HepG2 (cell line): ENCODE results near the gene ARL2. TPM values are rescaled to one million over a fixed set of nuclear protein-coding genes. Genes with fewer than 3 reads are reported as not detected.
A peak's percentile ranks its signal among the peaks of the same experiment; 100 is the strongest.

Experiments used
- ATF1 ChIP-seq: IDR thresholded peaks from 2 replicates; pipeline ENCODE4 v1.6.1; 2016; ENCODE audit warnings: mild to moderate bottlenecking, control low read depth
- RXRA ChIP-seq: sonication (generic); formaldehyde crosslinking; IDR thresholded peaks from 2 replicates; pipeline ENCODE4 v1.5.1; 2020; ENCODE audit warnings: missing genetic modification reagents
- SALL1 ChIP-seq: sonication (generic); formaldehyde crosslinking; IDR thresholded peaks from 2 replicates; pipeline ENCODE4 v1.8.0; 2022; ENCODE audit warnings: mild to moderate bottlenecking, missing genetic modification reagents
- ZIK1 ChIP-seq: sonication (generic); formaldehyde crosslinking; IDR thresholded peaks from 2 replicates; pipeline ENCODE4 v1.5.0; 2020; ENCODE audit warnings: mild to moderate bottlenecking, low read depth, missing genetic modification reagents, borderline replicate concordance
- ZNF274 ChIP-seq: sonication (generic); formaldehyde crosslinking; IDR thresholded peaks from 2 replicates; pipeline ENCODE4 v1.5.1; 2020; ENCODE audit warnings: mild to moderate bottlenecking, missing genetic modification reagents
- ZNF550 ChIP-seq: sonication (generic); formaldehyde crosslinking; IDR thresholded peaks from 2 replicates; pipeline ENCODE4 v1.4.0; 2020; ENCODE audit warnings: mild to moderate bottlenecking, missing genetic modification reagents, borderline replicate concordance
- polyA plus RNA-seq, 8 experiments: library from polyadenylated mRNA; depleted of rRNA in 3 of 8; stranded (reverse) in 7 of 8; unstranded in 1 of 8; fragments of >200 nt; fragmentation: Illumina TruSeq in 4 of 8; extraction: Trizol in 4 of 8; gene quantifications; 2 replicates each; pipeline versions ENCODE4 v1.2.1 to v1.2.3, GENCODE V29; 2011 to 2016; ENCODE audit warnings: low read depth in 4 of 8, missing spikeins in 1 of 8, mixed read lengths in 1 of 8; ENCODE audit not compliant: insufficient read depth in 1 of 8
- total RNA-seq, 5 experiments: library from RNA; depleted of rRNA; stranded (reverse); fragments of >200 nt; fragmentation: Illumina TruSeq; extraction: Trizol; gene quantifications; 2 replicates each; pipeline ENCODE4 v1.2.3, GENCODE V29; 2016; ENCODE audit warnings: low read depth in 1 of 5
- TF ChIP-seq, protein P1 (sequence below): sonication (generic); formaldehyde crosslinking; IDR thresholded peaks from 2 replicates; pipeline ENCODE4 v1.5.0; 2020; ENCODE audit warnings: mild to moderate bottlenecking, missing genetic modification reagents, borderline replicate concordance
- TF ChIP-seq, protein P2 (sequence below): sonication (generic); formaldehyde crosslinking; IDR thresholded peaks from 2 replicates; pipeline ENCODE4 v1.4.0; 2020; ENCODE audit warnings: missing genetic modification reagents
- TF ChIP-seq, protein P3 (sequence below): fragments of 450-650 bp; IDR thresholded peaks from 2 replicates; pipeline ENCODE4 v1.6.1; 2016
- TF ChIP-seq, protein P4 (sequence below): sonication (generic); formaldehyde crosslinking; IDR thresholded peaks from 2 replicates; pipeline ENCODE4 v1.4.0; 2020; ENCODE audit warnings: missing genetic modification reagents, borderline replicate concordance

The ARL2 gene
- total and polyA plus RNA-seq, 2 of the 13 experiments (the other 11 are each of a cell fraction or from before 2014, with no cell fraction given) = 82.9 to 84.4 TPM

DNA sequence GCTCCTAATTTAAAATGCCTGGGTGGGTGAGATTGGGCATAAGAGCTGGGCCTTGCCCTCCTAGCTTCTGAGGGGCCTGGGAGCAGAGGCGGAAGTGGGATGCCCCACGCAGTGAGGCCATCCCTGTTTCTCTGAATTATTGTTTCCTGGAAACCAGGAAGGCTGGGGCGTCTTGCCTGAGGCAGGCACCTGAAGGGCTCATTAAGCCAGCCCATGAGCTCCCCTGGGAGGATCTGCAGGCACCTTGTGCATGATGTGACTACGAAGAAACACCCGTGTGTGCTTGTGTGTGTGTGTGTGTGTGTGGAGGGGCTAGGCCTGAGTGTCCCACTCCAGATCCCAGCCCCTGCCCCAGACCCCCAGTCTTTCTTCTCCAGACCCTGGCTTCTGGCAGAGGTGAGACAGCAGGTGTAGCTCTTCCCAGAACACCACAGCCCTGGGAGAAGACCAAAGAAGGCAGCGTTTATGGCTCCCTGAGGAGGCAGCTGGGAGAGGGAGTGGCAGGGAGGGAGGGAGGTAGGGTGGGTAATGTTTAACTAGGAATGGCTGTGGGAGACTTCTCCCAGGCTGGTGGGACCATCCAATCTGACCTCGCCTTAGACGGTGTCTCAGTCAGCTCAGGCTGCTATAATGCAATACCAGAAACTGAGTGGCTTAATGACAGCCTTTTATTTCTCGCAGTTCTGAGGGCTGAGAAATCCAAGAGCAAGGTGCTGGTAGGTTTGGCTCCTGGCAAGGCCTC, 15.1 kb upstream of the ARL2 start (continued):
- TF ChIP-seq, protein P1, sequence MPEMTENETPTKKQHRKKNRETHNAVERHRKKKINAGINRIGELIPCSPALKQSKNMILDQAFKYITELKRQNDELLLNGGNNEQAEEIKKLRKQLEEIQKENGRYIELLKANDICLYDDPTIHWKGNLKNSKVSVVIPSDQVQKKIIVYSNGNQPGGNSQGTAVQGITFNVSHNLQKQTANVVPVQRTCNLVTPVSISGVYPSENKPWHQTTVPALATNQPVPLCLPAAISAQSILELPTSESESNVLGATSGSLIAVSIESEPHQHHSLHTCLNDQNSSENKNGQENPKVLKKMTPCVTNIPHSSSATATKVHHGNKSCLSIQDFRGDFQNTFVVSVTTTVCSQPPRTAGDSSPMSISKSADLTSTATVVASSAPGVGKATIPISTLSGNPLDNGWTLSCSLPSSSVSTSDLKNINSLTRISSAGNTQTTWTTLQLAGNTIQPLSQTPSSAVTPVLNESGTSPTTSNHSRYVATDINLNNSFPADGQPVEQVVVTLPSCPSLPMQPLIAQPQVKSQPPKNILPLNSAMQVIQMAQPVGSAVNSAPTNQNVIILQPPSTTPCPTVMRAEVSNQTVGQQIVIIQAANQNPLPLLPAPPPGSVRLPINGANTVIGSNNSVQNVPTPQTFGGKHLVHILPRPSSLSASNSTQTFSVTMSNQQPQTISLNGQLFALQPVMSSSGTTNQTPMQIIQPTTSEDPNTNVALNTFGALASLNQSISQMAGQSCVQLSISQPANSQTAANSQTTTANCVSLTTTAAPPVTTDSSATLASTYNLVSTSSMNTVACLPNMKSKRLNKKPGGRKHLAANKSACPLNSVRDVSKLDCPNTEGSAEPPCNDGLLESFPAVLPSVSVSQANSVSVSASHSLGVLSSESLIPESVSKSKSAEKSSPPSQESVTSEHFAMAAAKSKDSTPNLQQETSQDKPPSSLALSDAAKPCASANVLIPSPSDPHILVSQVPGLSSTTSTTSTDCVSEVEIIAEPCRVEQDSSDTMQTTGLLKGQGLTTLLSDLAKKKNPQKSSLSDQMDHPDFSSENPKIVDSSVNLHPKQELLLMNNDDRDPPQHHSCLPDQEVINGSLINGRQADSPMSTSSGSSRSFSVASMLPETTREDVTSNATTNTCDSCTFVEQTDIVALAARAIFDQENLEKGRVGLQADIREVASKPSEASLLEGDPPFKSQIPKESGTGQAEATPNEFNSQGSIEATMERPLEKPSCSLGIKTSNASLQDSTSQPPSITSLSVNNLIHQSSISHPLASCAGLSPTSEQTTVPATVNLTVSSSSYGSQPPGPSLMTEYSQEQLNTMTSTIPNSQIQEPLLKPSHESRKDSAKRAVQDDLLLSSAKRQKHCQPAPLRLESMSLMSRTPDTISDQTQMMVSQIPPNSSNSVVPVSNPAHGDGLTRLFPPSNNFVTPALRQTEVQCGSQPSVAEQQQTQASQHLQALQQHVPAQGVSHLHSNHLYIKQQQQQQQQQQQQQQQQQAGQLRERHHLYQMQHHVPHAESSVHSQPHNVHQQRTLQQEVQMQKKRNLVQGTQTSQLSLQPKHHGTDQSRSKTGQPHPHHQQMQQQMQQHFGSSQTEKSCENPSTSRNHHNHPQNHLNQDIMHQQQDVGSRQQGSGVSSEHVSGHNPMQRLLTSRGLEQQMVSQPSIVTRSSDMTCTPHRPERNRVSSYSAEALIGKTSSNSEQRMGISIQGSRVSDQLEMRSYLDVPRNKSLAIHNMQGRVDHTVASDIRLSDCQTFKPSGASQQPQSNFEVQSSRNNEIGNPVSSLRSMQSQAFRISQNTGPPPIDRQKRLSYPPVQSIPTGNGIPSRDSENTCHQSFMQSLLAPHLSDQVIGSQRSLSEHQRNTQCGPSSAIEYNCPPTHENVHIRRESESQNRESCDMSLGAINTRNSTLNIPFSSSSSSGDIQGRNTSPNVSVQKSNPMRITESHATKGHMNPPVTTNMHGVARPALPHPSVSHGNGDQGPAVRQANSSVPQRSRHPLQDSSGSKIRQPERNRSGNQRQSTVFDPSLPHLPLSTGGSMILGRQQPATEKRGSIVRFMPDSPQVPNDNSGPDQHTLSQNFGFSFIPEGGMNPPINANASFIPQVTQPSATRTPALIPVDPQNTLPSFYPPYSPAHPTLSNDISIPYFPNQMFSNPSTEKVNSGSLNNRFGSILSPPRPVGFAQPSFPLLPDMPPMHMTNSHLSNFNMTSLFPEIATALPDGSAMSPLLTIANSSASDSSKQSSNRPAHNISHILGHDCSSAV (CRISPR knock-in tag) = no peak
- 0 out of 2 replicates have a peak, but pooled peaks have one; percentile 4 for TF ChIP-seq ZNF274
- TF ChIP-seq, protein P2, sequence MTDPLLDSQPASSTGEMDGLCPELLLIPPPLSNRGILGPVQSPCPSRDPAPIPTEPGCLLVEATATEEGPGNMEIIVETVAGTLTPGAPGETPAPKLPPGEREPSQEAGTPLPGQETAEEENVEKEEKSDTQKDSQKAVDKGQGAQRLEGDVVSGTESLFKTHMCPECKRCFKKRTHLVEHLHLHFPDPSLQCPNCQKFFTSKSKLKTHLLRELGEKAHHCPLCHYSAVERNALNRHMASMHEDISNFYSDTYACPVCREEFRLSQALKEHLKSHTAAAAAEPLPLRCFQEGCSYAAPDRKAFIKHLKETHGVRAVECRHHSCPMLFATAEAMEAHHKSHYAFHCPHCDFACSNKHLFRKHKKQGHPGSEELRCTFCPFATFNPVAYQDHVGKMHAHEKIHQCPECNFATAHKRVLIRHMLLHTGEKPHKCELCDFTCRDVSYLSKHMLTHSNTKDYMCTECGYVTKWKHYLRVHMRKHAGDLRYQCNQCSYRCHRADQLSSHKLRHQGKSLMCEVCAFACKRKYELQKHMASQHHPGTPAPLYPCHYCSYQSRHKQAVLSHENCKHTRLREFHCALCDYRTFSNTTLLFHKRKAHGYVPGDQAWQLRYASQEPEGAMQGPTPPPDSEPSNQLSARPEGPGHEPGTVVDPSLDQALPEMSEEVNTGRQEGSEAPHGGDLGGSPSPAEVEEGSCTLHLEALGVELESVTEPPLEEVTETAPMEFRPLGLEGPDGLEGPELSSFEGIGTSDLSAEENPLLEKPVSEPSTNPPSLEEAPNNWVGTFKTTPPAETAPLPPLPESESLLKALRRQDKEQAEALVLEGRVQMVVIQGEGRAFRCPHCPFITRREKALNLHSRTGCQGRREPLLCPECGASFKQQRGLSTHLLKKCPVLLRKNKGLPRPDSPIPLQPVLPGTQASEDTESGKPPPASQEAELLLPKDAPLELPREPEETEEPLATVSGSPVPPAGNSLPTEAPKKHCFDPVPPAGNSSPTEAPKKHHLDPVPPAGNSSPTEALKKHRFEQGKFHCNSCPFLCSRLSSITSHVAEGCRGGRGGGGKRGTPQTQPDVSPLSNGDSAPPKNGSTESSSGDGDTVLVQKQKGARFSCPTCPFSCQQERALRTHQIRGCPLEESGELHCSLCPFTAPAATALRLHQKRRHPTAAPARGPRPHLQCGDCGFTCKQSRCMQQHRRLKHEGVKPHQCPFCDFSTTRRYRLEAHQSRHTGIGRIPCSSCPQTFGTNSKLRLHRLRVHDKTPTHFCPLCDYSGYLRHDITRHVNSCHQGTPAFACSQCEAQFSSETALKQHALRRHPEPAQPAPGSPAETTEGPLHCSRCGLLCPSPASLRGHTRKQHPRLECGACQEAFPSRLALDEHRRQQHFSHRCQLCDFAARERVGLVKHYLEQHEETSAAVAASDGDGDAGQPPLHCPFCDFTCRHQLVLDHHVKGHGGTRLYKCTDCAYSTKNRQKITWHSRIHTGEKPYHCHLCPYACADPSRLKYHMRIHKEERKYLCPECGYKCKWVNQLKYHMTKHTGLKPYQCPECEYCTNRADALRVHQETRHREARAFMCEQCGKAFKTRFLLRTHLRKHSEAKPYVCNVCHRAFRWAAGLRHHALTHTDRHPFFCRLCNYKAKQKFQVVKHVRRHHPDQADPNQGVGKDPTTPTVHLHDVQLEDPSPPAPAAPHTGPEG (CRISPR knock-in tag) = no peak
- TF ChIP-seq RXRA = no peak
- no peak for TF ChIP-seq ZIK1
- TF ChIP-seq, protein P3, sequence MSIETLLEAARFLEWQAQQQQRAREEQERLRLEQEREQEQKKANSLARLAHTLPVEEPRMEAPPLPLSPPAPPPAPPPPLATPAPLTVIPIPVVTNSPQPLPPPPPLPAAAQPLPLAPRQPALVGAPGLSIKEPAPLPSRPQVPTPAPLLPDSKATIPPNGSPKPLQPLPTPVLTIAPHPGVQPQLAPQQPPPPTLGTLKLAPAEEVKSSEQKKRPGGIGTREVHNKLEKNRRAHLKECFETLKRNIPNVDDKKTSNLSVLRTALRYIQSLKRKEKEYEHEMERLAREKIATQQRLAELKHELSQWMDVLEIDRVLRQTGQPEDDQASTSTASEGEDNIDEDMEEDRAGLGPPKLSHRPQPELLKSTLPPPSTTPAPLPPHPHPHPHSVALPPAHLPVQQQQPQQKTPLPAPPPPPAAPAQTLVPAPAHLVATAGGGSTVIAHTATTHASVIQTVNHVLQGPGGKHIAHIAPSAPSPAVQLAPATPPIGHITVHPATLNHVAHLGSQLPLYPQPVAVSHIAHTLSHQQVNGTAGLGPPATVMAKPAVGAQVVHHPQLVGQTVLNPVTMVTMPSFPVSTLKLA = no peak
- TF ChIP-seq, protein P4, sequence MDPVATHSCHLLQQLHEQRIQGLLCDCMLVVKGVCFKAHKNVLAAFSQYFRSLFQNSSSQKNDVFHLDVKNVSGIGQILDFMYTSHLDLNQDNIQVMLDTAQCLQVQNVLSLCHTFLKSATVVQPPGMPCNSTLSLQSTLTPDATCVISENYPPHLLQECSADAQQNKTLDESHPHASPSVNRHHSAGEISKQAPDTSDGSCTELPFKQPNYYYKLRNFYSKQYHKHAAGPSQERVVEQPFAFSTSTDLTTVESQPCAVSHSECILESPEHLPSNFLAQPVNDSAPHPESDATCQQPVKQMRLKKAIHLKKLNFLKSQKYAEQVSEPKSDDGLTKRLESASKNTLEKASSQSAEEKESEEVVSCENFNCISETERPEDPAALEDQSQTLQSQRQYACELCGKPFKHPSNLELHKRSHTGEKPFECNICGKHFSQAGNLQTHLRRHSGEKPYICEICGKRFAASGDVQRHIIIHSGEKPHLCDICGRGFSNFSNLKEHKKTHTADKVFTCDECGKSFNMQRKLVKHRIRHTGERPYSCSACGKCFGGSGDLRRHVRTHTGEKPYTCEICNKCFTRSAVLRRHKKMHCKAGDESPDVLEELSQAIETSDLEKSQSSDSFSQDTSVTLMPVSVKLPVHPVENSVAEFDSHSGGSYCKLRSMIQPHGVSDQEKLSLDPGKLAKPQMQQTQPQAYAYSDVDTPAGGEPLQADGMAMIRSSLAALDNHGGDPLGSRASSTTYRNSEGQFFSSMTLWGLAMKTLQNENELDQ (CRISPR knock-in tag) = no peak
- TF ChIP-seq ATF1 (CRISPR knock-in tag) = no peak
- TF ChIP-seq SALL1 (CRISPR knock-in tag) = peak; percentile 38; the same call in 1 of the 2 replicates
- TF ChIP-seq ZNF550 (CRISPR knock-in tag) = no peak
